ENCODE measurements around the gene PSME3IP1.

DNA sequence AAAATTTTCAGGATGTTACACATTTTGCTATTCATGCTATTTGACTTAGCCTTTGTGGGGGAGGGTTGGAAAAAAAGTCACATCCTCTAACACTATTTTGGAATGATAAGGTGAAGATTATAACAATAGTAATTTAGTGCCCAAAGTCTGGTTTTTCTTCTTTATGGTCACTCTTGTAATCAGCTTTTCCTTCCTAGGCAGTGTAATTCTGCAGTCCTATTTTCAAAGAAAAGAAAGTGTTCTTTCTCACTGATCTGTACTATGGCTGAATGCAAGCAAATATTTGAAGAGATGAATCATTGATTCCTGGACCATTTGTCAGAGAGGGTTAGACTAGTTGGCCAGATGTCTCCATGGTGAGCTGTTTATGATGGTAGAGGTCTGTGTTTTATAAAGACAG is 8.7 kb upstream of the PSME3IP1 start:
- TF ChIP-seq, protein P1, sequence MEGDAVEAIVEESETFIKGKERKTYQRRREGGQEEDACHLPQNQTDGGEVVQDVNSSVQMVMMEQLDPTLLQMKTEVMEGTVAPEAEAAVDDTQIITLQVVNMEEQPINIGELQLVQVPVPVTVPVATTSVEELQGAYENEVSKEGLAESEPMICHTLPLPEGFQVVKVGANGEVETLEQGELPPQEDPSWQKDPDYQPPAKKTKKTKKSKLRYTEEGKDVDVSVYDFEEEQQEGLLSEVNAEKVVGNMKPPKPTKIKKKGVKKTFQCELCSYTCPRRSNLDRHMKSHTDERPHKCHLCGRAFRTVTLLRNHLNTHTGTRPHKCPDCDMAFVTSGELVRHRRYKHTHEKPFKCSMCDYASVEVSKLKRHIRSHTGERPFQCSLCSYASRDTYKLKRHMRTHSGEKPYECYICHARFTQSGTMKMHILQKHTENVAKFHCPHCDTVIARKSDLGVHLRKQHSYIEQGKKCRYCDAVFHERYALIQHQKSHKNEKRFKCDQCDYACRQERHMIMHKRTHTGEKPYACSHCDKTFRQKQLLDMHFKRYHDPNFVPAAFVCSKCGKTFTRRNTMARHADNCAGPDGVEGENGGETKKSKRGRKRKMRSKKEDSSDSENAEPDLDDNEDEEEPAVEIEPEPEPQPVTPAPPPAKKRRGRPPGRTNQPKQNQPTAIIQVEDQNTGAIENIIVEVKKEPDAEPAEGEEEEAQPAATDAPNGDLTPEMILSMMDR (conservative IDR thresholded peaks at IDR 0.05; ENCODE audit: low read length), result no peak
- TF ChIP-seq EZH2phosphoT487 (IDR thresholded peaks at IDR 0.05; ENCODE audit: borderline replicate concordance), result no peak
